ENCODE data around the gene RBM47. TPM values are rescaled to one million over a fixed set of nuclear protein-coding genes. Genes with fewer than 3 reads are reported as not detected.

The RBM47 gene
- total RNA-seq, 1 donor from 2014 or later, result 0.12 TPM

DNA sequence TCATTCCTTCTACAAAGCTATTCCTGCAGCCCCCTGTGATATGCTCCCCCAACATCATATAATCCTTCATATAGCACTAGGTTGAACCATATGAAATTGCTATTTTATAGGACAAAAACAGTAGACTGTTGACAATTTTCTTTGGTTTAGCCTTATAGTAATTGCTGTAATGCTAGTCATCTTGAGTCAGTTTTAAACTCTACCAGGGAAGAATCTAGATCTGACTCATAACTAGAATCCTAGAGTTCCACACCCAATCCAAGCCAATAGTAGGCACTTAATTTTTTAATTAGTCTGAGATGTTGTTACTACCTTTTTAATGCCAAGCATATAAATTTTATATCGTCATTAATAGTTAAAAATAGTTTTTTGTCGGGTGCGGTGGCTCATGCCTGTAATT is 157.7 kb downstream of the RBM47 start:
- Mint-ChIP-seq H3K4me1 (ENCODE audit: low read depth) (no peaks in the 10 kb centered on the region), H3K9me3 (ENCODE audit: low read depth) (no peaks in the 10 kb centered on the region), H3K27ac (ENCODE audit: unreplicated experiment) (no peak overlapping the region), H3K27me3 (ENCODE audit: low read depth) (peaks cover 7% of the 10 kb centered on the region), H3K36me3 (ENCODE audit: low read depth) (no peaks in the 10 kb centered on the region), H3K4me3 (ENCODE audit: unreplicated experiment) (no peak overlapping the region)
- TF ChIP-seq, protein P1, sequence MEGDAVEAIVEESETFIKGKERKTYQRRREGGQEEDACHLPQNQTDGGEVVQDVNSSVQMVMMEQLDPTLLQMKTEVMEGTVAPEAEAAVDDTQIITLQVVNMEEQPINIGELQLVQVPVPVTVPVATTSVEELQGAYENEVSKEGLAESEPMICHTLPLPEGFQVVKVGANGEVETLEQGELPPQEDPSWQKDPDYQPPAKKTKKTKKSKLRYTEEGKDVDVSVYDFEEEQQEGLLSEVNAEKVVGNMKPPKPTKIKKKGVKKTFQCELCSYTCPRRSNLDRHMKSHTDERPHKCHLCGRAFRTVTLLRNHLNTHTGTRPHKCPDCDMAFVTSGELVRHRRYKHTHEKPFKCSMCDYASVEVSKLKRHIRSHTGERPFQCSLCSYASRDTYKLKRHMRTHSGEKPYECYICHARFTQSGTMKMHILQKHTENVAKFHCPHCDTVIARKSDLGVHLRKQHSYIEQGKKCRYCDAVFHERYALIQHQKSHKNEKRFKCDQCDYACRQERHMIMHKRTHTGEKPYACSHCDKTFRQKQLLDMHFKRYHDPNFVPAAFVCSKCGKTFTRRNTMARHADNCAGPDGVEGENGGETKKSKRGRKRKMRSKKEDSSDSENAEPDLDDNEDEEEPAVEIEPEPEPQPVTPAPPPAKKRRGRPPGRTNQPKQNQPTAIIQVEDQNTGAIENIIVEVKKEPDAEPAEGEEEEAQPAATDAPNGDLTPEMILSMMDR (IDR thresholded peaks at IDR 0.05), result no peak
- no peak for DNase-seq (ENCODE audit: low spot score)

DNA sequence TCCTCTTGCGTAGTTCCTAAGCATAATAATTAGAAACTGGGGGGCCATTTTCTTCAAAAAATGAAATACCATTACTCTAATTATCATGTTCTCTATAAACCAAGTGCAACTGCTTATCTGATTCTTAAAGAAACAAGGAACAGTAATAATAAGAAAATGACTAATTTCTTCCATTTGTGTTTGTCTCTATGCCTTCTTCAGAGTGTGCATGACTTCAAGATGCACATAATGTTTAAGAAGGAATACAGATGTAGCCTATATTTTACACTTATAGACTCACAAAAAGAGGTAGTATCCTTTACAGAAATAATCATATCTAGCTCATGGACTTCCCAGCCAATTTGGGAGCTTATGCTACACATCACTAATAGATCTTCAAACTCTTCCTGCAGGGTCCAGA is 162.9 kb downstream of the RBM47 start:
- Mint-ChIP-seq H3K36me3 (ENCODE audit: low read depth) (no peaks in the 10 kb centered on the region), H3K4me3 (ENCODE audit: unreplicated experiment) (no peak overlapping the region), H3K27ac (ENCODE audit: unreplicated experiment) (no peak overlapping the region), H3K27me3 (ENCODE audit: low read depth) (peaks cover 2% of the 10 kb centered on the region), H3K9me3 (ENCODE audit: low read depth) (no peaks in the 10 kb centered on the region), H3K4me1 (ENCODE audit: low read depth) (no peaks in the 10 kb centered on the region)
- DNase-seq (ENCODE audit: low spot score), result no peak
- TF ChIP-seq, protein P1 (IDR thresholded peaks at IDR 0.05), result no peak

DNA sequence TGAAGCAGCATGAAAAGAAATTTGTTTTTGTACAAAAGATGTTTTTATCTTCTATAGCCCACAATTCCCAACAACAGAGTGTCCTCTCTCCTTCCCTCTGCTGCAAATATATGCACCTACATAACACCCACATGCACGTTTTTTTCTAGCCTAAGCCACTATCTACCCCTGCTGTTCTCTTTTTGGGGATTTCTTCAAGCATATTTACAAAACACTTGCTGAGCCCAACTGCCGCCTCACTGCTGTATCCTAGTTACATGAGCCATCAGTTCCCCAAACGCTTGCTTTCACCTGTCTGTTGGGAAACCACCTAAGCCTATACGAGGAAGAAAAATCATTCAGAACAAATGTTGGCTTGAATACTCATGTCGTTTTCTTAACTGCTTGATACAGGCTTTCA is 167.3 kb downstream of the RBM47 start:
- Mint-ChIP-seq H3K27me3 (ENCODE audit: low read depth) (no peaks in the 10 kb centered on the region), H3K4me1 (ENCODE audit: low read depth) (no peaks in the 10 kb centered on the region), H3K9me3 (ENCODE audit: low read depth) (no peaks in the 10 kb centered on the region), H3K27ac (ENCODE audit: unreplicated experiment) (no peak overlapping the region), H3K4me3 (ENCODE audit: unreplicated experiment) (no peak overlapping the region), H3K36me3 (ENCODE audit: low read depth) (no peaks in the 10 kb centered on the region)
- no peak for DNase-seq (ENCODE audit: low spot score)
- TF ChIP-seq, protein P1 (IDR thresholded peaks at IDR 0.05), result no peak

DNA sequence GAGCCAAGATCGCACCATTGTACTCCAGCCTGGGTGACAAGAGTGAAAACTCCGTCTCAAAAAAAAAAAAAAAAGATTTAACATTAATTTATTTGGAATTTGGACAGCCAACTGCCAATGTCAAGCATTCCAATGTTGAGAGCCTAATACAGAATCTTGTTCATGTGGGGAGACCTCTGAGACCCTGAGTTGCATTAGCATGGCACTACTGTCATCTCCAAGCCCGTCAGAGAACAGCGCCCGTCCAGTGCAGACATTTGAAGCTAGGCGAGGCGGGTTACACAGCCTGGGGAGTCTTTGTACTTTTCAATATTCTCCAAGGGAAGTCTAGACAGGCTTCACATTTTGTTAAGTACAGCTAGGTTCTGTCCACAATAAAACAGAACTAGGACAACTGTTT is 167.8 kb downstream of the RBM47 start:
- no peak overlapping the region for H3K4me3 Mint-ChIP-seq (ENCODE audit: unreplicated experiment)
- no peaks in the 10 kb centered on the region for H3K36me3 Mint-ChIP-seq (ENCODE audit: low read depth)
- no peaks in the 10 kb centered on the region for H3K9me3 Mint-ChIP-seq (ENCODE audit: low read depth)
- TF ChIP-seq, protein P1 (IDR thresholded peaks at IDR 0.05), result no peak
- DNase-seq (ENCODE audit: low spot score), result no peak
- H3K27ac Mint-ChIP-seq (ENCODE audit: unreplicated experiment), result no peak overlapping the region
- no peaks in the 10 kb centered on the region for H3K4me1 Mint-ChIP-seq (ENCODE audit: low read depth)
- no peaks in the 10 kb centered on the region for H3K27me3 Mint-ChIP-seq (ENCODE audit: low read depth)

DNA sequence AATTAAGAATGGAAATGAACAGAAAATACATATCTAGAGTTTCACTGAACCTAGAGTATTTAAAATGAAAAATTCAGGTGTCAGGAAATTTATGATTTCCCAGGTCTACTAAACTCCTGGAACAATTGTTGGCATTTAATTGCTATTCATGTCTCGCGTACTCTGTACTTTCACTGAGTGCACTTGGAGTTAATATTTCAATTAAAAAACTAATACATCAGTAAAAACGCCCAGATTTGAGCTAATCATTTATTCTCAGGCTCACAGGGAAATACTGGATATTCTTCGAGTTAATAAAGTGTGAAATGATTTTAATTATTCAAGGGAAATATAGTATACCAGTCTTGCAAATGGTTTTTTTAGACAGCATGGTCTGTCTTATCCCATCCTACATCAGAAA is 168.6 kb downstream of the RBM47 start:
- H3K9me3 Mint-ChIP-seq (ENCODE audit: low read depth), result no peaks in the 10 kb centered on the region
- no peaks in the 10 kb centered on the region for H3K36me3 Mint-ChIP-seq (ENCODE audit: low read depth)
- no peak overlapping the region for H3K27ac Mint-ChIP-seq (ENCODE audit: unreplicated experiment)
- no peak for DNase-seq (ENCODE audit: low spot score)
- no peaks in the 10 kb centered on the region for H3K27me3 Mint-ChIP-seq (ENCODE audit: low read depth)
- no peak overlapping the region for H3K4me3 Mint-ChIP-seq (ENCODE audit: unreplicated experiment)
- no peaks in the 10 kb centered on the region for H3K4me1 Mint-ChIP-seq (ENCODE audit: low read depth)
- TF ChIP-seq, protein P1 (IDR thresholded peaks at IDR 0.05), result no peak

Data from chondrocyte (in vitro differentiated cells).